IMR-90 (cell line): ENCODE data around the gene ARHGAP24. TPM values are rescaled to one million over a fixed set of nuclear protein-coding genes. Genes with fewer than 3 reads are reported as not detected.

Source experiments
- ATAC-seq: fragments of 200-7000 bp; cut with Tn5 transposase; 2 replicates; pipeline ENCODE4 v1.9.1; 2020; ENCODE audit warnings: low read depth, mild to moderate bottlenecking, moderate library complexity
- BruUV-seq: library from RNA; stranded (reverse); fragments of 400-500 nt; replicated peaks from 2 replicates; lab custom pipeline; 2021; lab: Mats Ljungman, UMichigan
- CTCF ChIA-PET: fragments of 300-600 bp; formaldehyde crosslinking; extraction: SDS; loops from one replicate; lab custom pipeline; 2021; ENCODE audit warnings: antibody characterized with exemption; lab: Yijun Ruan, JAX
- POLR2A ChIA-PET: fragments of 300-600 bp; sonication (Branson Sonifier 250); formaldehyde crosslinking; loops from one replicate; lab custom pipeline; 2022; ENCODE audit warnings: antibody characterized with exemption; ENCODE audit not compliant: unreplicated experiment; lab: Charles Lee
- DNase-seq: peaks from one replicate; pipeline ENCODE4 v3.0.0; 2013
- H2AFZ ChIP-seq: replicated peaks from 2 replicates; pipeline ENCODE3; 2013; ENCODE audit warnings: low read length, mild to moderate bottlenecking; ENCODE audit not compliant: poor library complexity
- H2AK5ac ChIP-seq: 2 replicates; pipeline ENCODE4 v1.6.1; 2013; ENCODE audit warnings: low read depth, low read length, inconsistent platforms
- H2AK9ac ChIP-seq: replicated peaks from 2 replicates; pipeline ENCODE3; 2013; ENCODE audit warnings: mild to moderate bottlenecking, low read depth, low read length, moderate library complexity; ENCODE audit not compliant: poor library complexity
- H2BK120ac ChIP-seq: 2 replicates; pipeline ENCODE4 v1.6.1; 2013; ENCODE audit warnings: low read depth, low read length, inconsistent platforms
- H2BK15ac ChIP-seq: 3 replicates; pipeline ENCODE4 v1.6.1; 2013; ENCODE audit warnings: low read depth, low read length, inconsistent platforms
- H2BK20ac ChIP-seq: 2 replicates; pipeline ENCODE4 v1.6.1; 2013; ENCODE audit warnings: low read depth, mild to moderate bottlenecking, inconsistent platforms, low read length, moderate library complexity
- H2BK5ac ChIP-seq: 2 replicates; pipeline ENCODE4 v1.6.1; 2013; ENCODE audit warnings: mild to moderate bottlenecking, low read depth, low read length, inconsistent platforms; ENCODE audit not compliant: poor library complexity, severe bottlenecking
- H3K14ac ChIP-seq: replicated peaks from 2 replicates; pipeline ENCODE4 v1.6.1; 2013; ENCODE audit warnings: low read depth, low read length, inconsistent platforms
- H3K18ac ChIP-seq: 2 replicates; pipeline ENCODE4 v1.6.1; 2013; ENCODE audit warnings: low read depth, low read length, control low read depth
- H3K23ac ChIP-seq: 2 replicates; pipeline ENCODE4 v1.6.1; 2013; ENCODE audit warnings: low read depth, low read length, inconsistent platforms
- H3K27ac ChIP-seq: 2 replicates; pipeline ENCODE4 v1.5.1; 2013; ENCODE audit warnings: mild to moderate bottlenecking, control low read depth, low read length; ENCODE audit not compliant: insufficient read depth
- H3K27me3 ChIP-seq: 2 replicates; pipeline ENCODE4 v1.6.1; 2013; ENCODE audit warnings: low read length; ENCODE audit not compliant: control insufficient read depth, insufficient read depth
- H3K36me3 ChIP-seq: 2 replicates; pipeline ENCODE4 v1.6.1; 2013; ENCODE audit warnings: low read length, mixed read lengths; ENCODE audit not compliant: control insufficient read depth, insufficient read depth
- H3K4ac ChIP-seq: 2 replicates; pipeline ENCODE4 v1.6.1; 2013; ENCODE audit warnings: low read depth, low read length, inconsistent platforms
- H3K4me1 ChIP-seq: 2 replicates; pipeline ENCODE4 v1.6.1; 2013; ENCODE audit warnings: low read length, mixed read lengths; ENCODE audit not compliant: control insufficient read depth, insufficient read depth
- H3K4me2 ChIP-seq: 2 replicates; pipeline ENCODE4 v1.6.1; 2013; ENCODE audit warnings: low read depth, mild to moderate bottlenecking, control low read depth, low read length, moderate library complexity
- H3K4me3 ChIP-seq: 2 replicates; pipeline ENCODE4 v1.5.1; 2013; ENCODE audit warnings: low read depth, mild to moderate bottlenecking, control low read depth, low read length, moderate library complexity; ENCODE audit not compliant: insufficient read depth
- H3K56ac ChIP-seq: 2 replicates; pipeline ENCODE4 v1.6.1; 2013; ENCODE audit warnings: low read length, inconsistent platforms; ENCODE audit not compliant: insufficient read depth; ENCODE audit errors: extremely low read depth
- H3K79me1 ChIP-seq, 2 experiments: 2 replicates each; pipeline ENCODE4 v1.6.1; 2013; ENCODE audit warnings: low read length in 2 of 2, inconsistent platforms in 1 of 2, low read depth in 1 of 2
- H3K9ac ChIP-seq: 2 replicates; pipeline ENCODE4 v1.6.1; 2013; ENCODE audit warnings: low read depth, low read length, control low read depth
- H3K9me1 ChIP-seq: 2 replicates; pipeline ENCODE4 v1.6.1; 2013; ENCODE audit warnings: low read length, inconsistent platforms; ENCODE audit not compliant: insufficient read depth
- H3K9me3 ChIP-seq: 2 replicates; pipeline ENCODE4 v1.6.1; 2013; ENCODE audit warnings: low read length; ENCODE audit not compliant: control insufficient read depth, insufficient read depth
- H4K20me1 ChIP-seq: 2 replicates; pipeline ENCODE4 v1.6.1; 2013; ENCODE audit warnings: low read length, inconsistent platforms; ENCODE audit not compliant: insufficient read depth
- H4K5ac ChIP-seq: 2 replicates; pipeline ENCODE4 v1.6.1; 2013; ENCODE audit warnings: mild to moderate bottlenecking, low read depth, low read length, control low read depth
- H4K8ac ChIP-seq, 2 experiments: 2 replicates each; pipeline ENCODE4 v1.6.1; 2013; ENCODE audit warnings: low read depth in 2 of 2, low read length in 2 of 2, control low read depth in 1 of 2, inconsistent platforms in 1 of 2
- H4K91ac ChIP-seq: 2 replicates; pipeline ENCODE4 v1.6.1; 2013; ENCODE audit warnings: low read depth, low read length, inconsistent platforms; ENCODE audit not compliant: insufficient read depth
- CHD1 ChIP-seq: IDR thresholded peaks from 2 replicates; pipeline ENCODE4 v1.6.1; 2012; ENCODE audit warnings: low read depth, low read length, improper control_type of control experiment
- ELK1 ChIP-seq: fragments of 150-350 bp; IDR thresholded peaks from 2 replicates; pipeline ENCODE4 v1.6.1; 2016; ENCODE audit warnings: low read depth, mild to moderate bottlenecking, low read length, moderate library complexity, borderline replicate concordance
- RAD21 ChIP-seq: IDR thresholded peaks from 2 replicates; pipeline ENCODE4 v1.6.1; 2012; ENCODE audit warnings: low read length, improper control_type of control experiment
- WGBS, 2 experiments: methylation state at CpG; one replicate each; pipeline versions ENCODE4 v1.1.5 to v1.1.7; 2013; ENCODE audit warnings: missing lambda C conversion rate in 2 of 2; ENCODE audit not compliant: insufficient read length in 1 of 2; ENCODE audit errors: extremely low coverage in 2 of 2; 5-methylcytosine and 5-hydroxymethylcytosine counted together
- dilution Hi-C: fragments of 300-500 bp; cut with HindIII; formaldehyde crosslinking; loops from one replicate; pipeline ENCODE4 v1.14.3; 2018; ENCODE audit warnings: low sequenced_read_pairs; ENCODE audit not compliant: unreplicated experiment
- in situ Hi-C: fragments of 300-500 bp; cut with MboI; formaldehyde crosslinking; loops from 3 replicates; pipeline ENCODE4 v1.14.3; 2019; ENCODE audit warnings: low sequenced_read_pairs, inconsistent platforms, mixed read lengths
- intact Hi-C: fragments of 100-400 bp; cut with micrococcal nuclease; formaldehyde crosslinking; loops from 2 replicates; pipeline ENCODE4 v1.10.0; 2022
- polyA plus RNA-seq, 3 experiments: library from polyadenylated mRNA; depleted of rRNA; stranded (reverse); fragments of >200 nt; gene quantifications; 2 replicates each; pipeline ENCODE4 v1.2.3, GENCODE V29; 2012; ENCODE audit warnings: low replicate concordance in 1 of 3
- total RNA-seq: library from RNA; depleted of rRNA; stranded (reverse); fragments of >200 nt; gene quantifications from 2 replicates; pipeline ENCODE4 v1.2.3, GENCODE V29; 2012

The ARHGAP24 gene
- total and polyA plus RNA-seq, 2 of the 4 experiments (the other 2 are of a cell fraction) = 11.9 to 24.0 TPM

GRCh38 chr4:85475631-85476233 lies 782 bp downstream of the ARHGAP24 start:
- Histone ChIP-seq H2AK5ac (no peak overlapping the region), H3K23ac (no peak overlapping the region), H3K14ac (no peak overlapping the region), H3K9me1 (no peaks in the 10 kb centered on the region), H4K20me1 (no peaks in the 10 kb centered on the region), H4K8ac (no peak overlapping the region), H4K91ac (no peak overlapping the region), H2BK120ac (no peak overlapping the region), H3K4me3 (peak overlapping the region; percentile 47), H3K4me2 (peak overlapping the region; percentile 52), H3K9ac (no peak overlapping the region), H2BK20ac (no peak overlapping the region), H3K36me3 (no peaks in the 10 kb centered on the region), H2BK15ac (no peak overlapping the region), H3K18ac (no peak overlapping the region), H3K79me1 (no peaks in the 10 kb centered on the region), H3K27me3 (peaks cover 8% of the 10 kb centered on the region), H2AK9ac (no peak overlapping the region), H3K4ac (no peak overlapping the region), H2AFZ (no peak overlapping the region), H3K9me3 (no peaks in the 10 kb centered on the region), H3K56ac (no peak overlapping the region), H3K27ac (no peak overlapping the region), H2BK5ac (no peak overlapping the region), H3K4me1 (no peaks in the 10 kb centered on the region), H4K5ac (no peak overlapping the region)
- no peak for TF ChIP-seq CHD1
- TF ChIP-seq ELK1 = no peak
- TF ChIP-seq RAD21 = no peak
- in situ Hi-C loops = no loop called here
- ChIA-PET POLR2A (no interaction called here), CTCF (no interaction called here)
- DNase-seq = no peak
- intact Hi-C loops = no loop called here
- BruUV-seq = no TSS peak
- no peak for ATAC-seq
- dilution Hi-C loops = no loop called here
- WGBS, 2 experiments = no CpG with 5 or more reads among the region's 21 CpGs
